Stimulated activated naive CD8-positive, alpha-beta T cell treated with anti-CD3 and anti-CD28 coated beads, Interleukin-15, amount 100 ng/mL, for 72 hours (primary cell): Measurements from ENCODE around the gene ACTR8.

Experiments used
- ATAC-seq: fragments of 150-1000 bp; cut with Tn5 transposase; 2 replicates; pipeline ENCODE4 v1.10.0; 2021; ENCODE audit warnings: mild to moderate bottlenecking, moderate library complexity
- DNase-seq, 2 donors: peaks; one replicate each; pipeline ENCODE4 v3.0.0; 2021 to 2022
- H3K27ac Mint-ChIP-seq, 2 donors: one replicate each; pipeline ENCODE4 v1.8.0; 2022; ENCODE audit warnings: mild to moderate bottlenecking in 2 of 2, mixed read lengths in 2 of 2, moderate library complexity in 2 of 2
- H3K27me3 Mint-ChIP-seq: one replicate; pipeline ENCODE4 v1.8.0; 2022; ENCODE audit warnings: mixed read lengths
- H3K4me1 Mint-ChIP-seq: one replicate; pipeline ENCODE4 v1.8.0; 2022; ENCODE audit warnings: mild to moderate bottlenecking, mixed read lengths
- H3K4me3 Mint-ChIP-seq, 2 donors: one replicate each; pipeline ENCODE4 v1.8.0; 2022; ENCODE audit warnings: mild to moderate bottlenecking in 2 of 2, mixed read lengths in 2 of 2, moderate library complexity in 1 of 2
- H3K9me3 Mint-ChIP-seq, 2 donors: one replicate each; pipeline ENCODE4 v1.8.0; 2022; ENCODE audit warnings: mixed read lengths in 2 of 2

ACTR8 gene

DNA sequence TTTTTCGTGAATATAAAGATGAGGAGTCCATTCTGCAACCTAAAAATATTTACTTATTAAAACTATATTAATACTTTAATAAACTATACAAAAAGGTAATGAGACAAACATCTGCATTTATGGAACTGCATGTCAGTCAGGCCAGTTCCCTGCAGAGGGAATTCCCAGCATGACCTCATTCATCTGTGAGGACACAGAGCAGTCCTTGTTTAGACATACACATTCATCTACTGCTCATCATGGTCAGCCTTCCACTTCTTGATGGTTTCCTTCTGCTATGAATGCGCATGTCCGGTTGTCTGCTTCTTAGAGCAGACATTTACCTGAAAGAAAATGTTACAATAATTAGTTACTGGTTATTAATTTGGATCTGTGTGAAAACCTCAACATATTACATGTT is 3.3 kb upstream of the ACTR8 start:
- Mint-ChIP-seq H3K9me3 (no peaks in the 10 kb centered on the region), H3K27me3 (no peaks in the 10 kb centered on the region), H3K4me1 (peaks cover 51% of the 10 kb centered on the region), H3K4me3 (no peak overlapping the region), H3K27ac (no peak overlapping the region)
- ATAC-seq (no peak), DNase-seq (no peak)

GRCh38 chr3:53884623-53885022 is 2.7 kb upstream of the ACTR8 start:
- H3K4me1 Mint-ChIP-seq: peaks cover 50% of the 10 kb centered on the region
- ATAC-seq: no peak

DNA sequence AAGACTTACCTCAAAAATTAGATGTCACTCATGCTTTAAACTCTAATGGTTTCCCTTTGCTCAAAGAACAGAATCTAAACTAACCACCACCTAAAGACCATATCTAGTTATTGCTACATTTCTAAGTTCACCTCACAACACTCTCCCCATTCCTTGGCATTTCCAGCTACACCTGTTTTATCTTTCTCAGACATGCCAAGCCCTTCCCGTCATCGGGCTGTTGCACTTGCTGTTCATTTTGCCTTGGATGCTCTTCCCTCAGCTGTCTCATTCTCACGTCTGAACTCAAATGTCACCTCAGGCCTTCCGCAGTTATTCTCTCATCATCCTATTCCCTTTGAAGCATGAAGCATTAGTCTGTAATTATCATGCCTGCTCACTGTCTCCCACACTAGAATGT is 1.1 kb upstream of the ACTR8 start:
- DNase-seq (no peak), ATAC-seq (no peak)
- Mint-ChIP-seq H3K27ac (no peak overlapping the region), H3K9me3 (no peaks in the 10 kb centered on the region), H3K27me3 (no peaks in the 10 kb centered on the region), H3K4me3 (peak overlapping the region; percentile 88 to 96), H3K4me1 (peaks cover 36% of the 10 kb centered on the region)

More at GRCh38 chr3:53884623-53885022, 2.7 kb upstream of the ACTR8 start:
- Mint-ChIP-seq H3K27me3 (no peaks in the 10 kb centered on the region), H3K9me3 (no peaks in the 10 kb centered on the region), H3K27ac (no peak overlapping the region), H3K4me3 (no peak overlapping the region)
- no peak for DNase-seq

DNA sequence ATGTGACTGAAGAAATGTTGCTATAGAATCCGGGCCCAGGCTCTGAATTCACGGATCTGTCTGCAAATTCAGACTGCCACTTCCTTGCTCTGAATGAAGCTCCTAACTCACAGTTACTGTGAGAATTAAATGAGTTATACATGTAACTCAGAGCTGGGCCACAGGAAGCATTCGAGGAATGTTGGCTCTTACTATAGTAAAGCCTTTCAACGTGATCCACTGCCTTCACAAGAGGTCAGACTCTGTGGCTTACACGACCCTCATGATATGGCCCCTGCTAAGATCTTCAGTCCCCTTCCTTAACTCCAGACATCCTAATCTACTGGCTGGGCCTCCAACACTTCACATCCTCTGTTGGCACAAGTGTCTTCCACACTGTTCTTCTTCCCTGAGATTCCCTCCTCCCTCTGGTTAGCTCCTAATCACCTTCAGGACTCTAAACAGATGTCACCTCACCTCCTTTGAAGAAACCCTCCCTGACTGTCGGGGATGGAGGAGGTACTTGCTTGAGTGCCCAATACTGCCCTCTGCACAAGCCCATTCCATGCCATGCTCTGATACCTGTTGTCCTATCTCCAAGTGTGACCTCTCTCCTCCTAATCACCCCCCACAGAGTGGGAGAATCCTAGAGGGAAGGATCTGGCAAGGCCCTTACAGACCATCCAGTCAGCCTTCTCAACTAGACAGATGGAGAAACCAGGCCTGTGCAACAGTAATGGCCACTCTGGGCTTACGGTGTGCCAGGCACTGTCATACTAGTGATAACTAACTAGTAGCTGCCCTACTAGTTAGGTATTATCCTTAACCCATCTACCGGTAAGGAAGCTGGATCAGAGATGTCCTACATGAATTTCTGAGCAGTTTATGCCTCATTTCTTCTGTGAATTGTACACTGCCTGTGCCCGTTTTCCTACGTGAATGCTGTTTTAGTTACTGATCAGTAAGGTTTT is 1.3 kb downstream of the ACTR8 start:
- Mint-ChIP-seq H3K9me3 (no peaks in the 10 kb centered on the region), H3K27ac (peak overlapping the region; percentile 99), H3K4me1 (peaks cover 22% of the 10 kb centered on the region), H3K4me3 (peak overlapping the region; percentile 88 to 96), H3K27me3 (no peaks in the 10 kb centered on the region)
- ATAC-seq: no peak
- DNase-seq: no peak

GRCh38 chr3:53865732-53866499 is 16.0 kb downstream of the ACTR8 start:
- H3K4me3 Mint-ChIP-seq: no peak overlapping the region
- no peak overlapping the region for H3K27ac Mint-ChIP-seq
- DNase-seq (no peak), ATAC-seq (no peak)
- H3K27me3 Mint-ChIP-seq: no peaks in the 10 kb centered on the region
- peaks cover 6% of the 10 kb centered on the region for H3K4me1 Mint-ChIP-seq
- H3K9me3 Mint-ChIP-seq: no peaks in the 10 kb centered on the region

DNA sequence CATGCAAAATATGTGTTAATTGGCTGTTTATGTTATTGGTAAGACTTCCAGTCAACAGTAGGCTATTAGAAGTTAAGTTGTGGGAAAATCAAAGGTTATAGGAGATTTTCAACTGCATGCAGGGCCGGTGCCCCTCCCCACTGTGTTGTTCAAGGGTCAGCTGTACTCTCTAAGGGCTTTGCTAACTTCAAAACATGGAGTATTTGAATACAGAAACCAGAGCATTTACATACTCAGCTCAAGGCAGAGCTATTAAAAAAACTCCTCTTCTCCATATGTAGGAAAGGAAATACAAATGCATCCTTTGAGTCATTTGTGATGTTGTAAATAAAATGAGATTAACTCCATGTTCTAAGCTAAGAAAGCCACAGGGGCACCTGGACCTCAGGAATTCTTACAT is 18.8 kb downstream of the ACTR8 start:
- no peak overlapping the region for H3K4me3 Mint-ChIP-seq
- no peak for ATAC-seq

GRCh38 chr3:53862241-53862640 is 19.7 kb downstream of the ACTR8 start:
- no peak for ATAC-seq
- Mint-ChIP-seq H3K4me3 (no peak overlapping the region), H3K4me1 (no peaks in the 10 kb centered on the region), H3K27me3 (no peaks in the 10 kb centered on the region), H3K27ac (no peak overlapping the region), H3K9me3 (no peaks in the 10 kb centered on the region)
- DNase-seq: no peak

More for the DNA sequence above, 18.8 kb downstream of the ACTR8 start:
- no peaks in the 10 kb centered on the region for H3K9me3 Mint-ChIP-seq
- no peaks in the 10 kb centered on the region for H3K27me3 Mint-ChIP-seq
- H3K27ac Mint-ChIP-seq: no peak overlapping the region
- no peak for DNase-seq
- no peaks in the 10 kb centered on the region for H3K4me1 Mint-ChIP-seq

DNA sequence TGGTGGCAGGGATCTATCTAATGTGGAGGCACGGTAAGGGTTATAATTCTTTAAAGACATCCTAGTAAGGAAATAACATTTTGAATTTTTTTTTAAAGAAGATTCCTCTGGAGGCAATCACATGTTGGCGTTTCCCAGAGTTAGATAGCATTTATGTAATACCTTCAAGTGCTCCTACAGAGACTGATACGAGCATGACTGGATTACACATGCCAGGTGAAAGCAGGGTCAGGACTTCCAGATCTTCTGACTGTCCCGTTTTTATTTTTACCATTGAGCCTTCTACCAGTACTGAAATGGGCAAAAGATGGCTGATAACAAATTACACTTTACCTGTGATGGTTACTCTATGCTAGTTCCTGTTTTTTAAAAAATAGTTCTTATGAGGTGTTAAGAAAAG is 21.8 kb downstream of the ACTR8 start:
- no peaks in the 10 kb centered on the region for H3K27me3 Mint-ChIP-seq
- DNase-seq (no peak), ATAC-seq (no peak)
- H3K9me3 Mint-ChIP-seq: no peaks in the 10 kb centered on the region
- no peak overlapping the region for H3K4me3 Mint-ChIP-seq
- no peak overlapping the region for H3K27ac Mint-ChIP-seq
- H3K4me1 Mint-ChIP-seq: no peaks in the 10 kb centered on the region

- no peak overlapping the region for H3K4me3 Mint-ChIP-seq
- no peaks in the 10 kb centered on the region for H3K4me1 Mint-ChIP-seq
- ATAC-seq (no peak), DNase-seq (no peak)
- H3K27me3 Mint-ChIP-seq: no peaks in the 10 kb centered on the region
- no peaks in the 10 kb centered on the region for H3K9me3 Mint-ChIP-seq
- no peak overlapping the region for H3K27ac Mint-ChIP-seq
Measured at GRCh38 chr3:53859178-53859577, 22.8 kb downstream of the ACTR8 start.

DNA sequence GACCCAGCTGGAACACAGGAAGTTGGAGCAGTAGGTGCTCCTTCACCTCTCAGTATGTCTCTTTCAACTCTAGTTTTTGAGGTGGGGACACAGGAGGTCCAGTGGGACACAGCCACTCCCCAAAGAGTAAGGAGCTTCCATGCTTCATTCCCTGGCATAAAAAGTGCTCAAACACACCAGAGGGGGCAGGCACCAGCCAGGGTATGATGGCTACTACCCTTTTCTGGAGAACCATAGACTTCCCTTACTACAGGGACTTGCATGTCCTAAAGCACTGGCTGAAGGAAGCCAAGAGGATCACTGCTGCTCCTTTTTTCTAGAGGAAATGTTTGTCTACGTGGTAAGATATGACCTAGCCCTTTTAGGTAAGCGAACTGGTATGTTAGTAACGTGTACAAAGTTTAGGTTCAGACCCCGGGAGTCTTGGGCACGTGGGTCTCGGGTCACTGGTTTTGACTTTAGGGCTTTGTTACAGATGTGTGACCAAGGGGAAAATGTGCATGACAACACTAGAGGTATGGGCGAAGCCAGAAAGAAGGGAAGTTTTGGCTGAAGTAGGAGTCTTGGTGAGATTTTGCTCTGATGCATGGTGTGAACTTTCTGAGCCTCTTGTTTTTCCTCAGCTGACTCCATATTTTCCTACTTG is 23.7 kb downstream of the ACTR8 start:
- H3K9me3 Mint-ChIP-seq: no peaks in the 10 kb centered on the region
- no peak overlapping the region for H3K4me3 Mint-ChIP-seq
- ATAC-seq (no peak), DNase-seq (no peak)
- no peak overlapping the region for H3K27ac Mint-ChIP-seq
- no peaks in the 10 kb centered on the region for H3K4me1 Mint-ChIP-seq
- H3K27me3 Mint-ChIP-seq: no peaks in the 10 kb centered on the region

DNA sequence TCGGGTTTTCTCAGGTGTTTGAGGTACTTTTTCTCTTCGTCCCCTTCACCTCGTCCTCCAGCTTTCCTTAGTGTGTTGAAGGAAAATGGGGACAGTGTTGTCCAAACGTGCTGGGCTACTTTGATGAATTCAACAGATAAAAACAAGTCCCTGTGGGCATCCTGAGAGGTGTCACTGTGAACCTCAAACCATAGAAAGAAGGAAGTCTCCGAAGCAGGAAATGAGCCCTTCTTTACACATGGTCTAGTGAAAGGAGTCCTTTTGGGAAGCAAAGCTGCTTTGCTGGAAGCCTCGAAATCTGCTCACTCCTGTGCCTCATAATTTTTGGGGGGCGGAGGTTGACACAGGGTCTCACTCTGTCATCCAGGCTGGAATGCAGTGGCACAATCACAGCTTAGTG is 25.0 kb downstream of the ACTR8 start:
- no peaks in the 10 kb centered on the region for H3K4me1 Mint-ChIP-seq
- no peaks in the 10 kb centered on the region for H3K9me3 Mint-ChIP-seq
- H3K27me3 Mint-ChIP-seq: no peaks in the 10 kb centered on the region
- no peak overlapping the region for H3K27ac Mint-ChIP-seq
- no peak for DNase-seq
- H3K4me3 Mint-ChIP-seq: no peak overlapping the region
- ATAC-seq: no peak

DNA sequence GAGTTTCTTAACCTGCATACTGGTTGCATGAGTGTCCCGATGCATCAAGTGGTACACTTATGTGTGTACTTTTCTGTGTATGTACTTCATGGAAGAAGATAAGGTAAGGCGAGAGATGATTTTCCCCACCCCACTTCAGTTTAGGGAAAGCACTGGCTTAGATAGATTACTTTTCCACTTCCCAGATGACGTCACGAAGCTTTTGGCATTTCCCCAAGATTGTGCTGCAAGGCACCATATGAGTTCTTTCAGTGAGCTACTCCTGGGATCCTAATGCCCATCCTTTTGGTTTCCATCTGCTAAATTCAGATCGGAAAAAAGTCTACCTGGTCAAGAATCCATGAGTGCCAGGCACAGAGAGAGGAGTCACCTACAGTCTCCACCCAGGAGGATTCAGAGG is 31.1 kb downstream of the ACTR8 start:
- Mint-ChIP-seq H3K4me3 (no peak overlapping the region), H3K9me3 (no peaks in the 10 kb centered on the region), H3K27ac (no peak overlapping the region), H3K4me1 (peaks cover 5% of the 10 kb centered on the region), H3K27me3 (peaks cover 45% of the 10 kb centered on the region)
- DNase-seq (no peak), ATAC-seq (no peak)

DNA sequence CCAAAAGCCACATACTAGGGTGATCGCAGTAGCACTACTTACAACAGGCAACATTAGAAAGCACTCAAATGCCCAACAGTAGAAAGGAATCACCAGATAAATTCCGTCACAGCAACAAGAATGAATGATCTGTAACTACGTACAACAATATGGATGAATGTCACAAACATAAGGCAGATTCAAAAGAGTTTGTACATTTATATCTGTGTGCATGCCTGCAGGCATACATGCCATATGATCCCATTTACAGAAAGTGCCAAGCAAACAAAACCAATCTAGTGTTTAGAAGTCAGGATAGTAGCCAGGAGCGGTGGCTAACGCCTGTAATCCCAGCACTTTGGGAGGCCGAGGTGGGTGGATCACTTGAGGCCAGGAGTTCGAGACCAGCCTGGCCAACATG is 32.0 kb downstream of the ACTR8 start:
- H3K4me3 Mint-ChIP-seq: no peak overlapping the region
- no peaks in the 10 kb centered on the region for H3K9me3 Mint-ChIP-seq
- DNase-seq (no peak), ATAC-seq (no peak)
- peaks cover 5% of the 10 kb centered on the region for H3K4me1 Mint-ChIP-seq
- H3K27me3 Mint-ChIP-seq: peaks cover 53% of the 10 kb centered on the region
- H3K27ac Mint-ChIP-seq: no peak overlapping the region

DNA sequence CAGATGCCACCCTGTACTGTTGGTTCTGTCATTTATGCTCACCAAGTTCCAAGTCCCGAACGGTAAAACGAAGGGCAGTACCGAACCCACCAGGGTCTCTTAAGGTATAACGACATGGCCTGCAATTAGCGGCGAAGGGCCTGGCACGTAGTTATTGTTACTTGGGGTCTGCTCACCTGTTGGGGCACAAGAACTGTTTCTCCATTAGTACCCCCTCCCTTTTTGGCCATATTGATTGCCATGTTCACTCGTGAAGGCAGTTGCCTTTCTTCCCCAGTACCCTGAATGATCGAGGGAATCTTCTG is 35.1 kb downstream of the ACTR8 start:
- Mint-ChIP-seq H3K4me3 (peak overlapping the region; percentile 33 to 68), H3K27ac (peak overlapping the region in 1 of 2 donors; percentile 43), H3K4me1 (peaks cover 5% of the 10 kb centered on the region), H3K27me3 (peaks cover 80% of the 10 kb centered on the region), H3K9me3 (no peaks in the 10 kb centered on the region)
- DNase-seq: no peak
- ATAC-seq: no peak

GRCh38 chr3:53846134-53846850 is 35.7 kb downstream of the ACTR8 start, which contains the start of the genes CHDH and IL17RB:
CHDH (minus strand) TSS chr3:53846419; CDS start chr3:53824008, 22,411 bp downstream.
IL17RB (plus strand) TSS chr3:53846568; CDS start chr3:53846589, 21 bp downstream.
- peak in 1 of 2 donors; percentile 9 for DNase-seq
- Mint-ChIP-seq H3K27me3 (peaks cover 79% of the 10 kb centered on the region), H3K9me3 (no peaks in the 10 kb centered on the region), H3K4me1 (peaks cover 5% of the 10 kb centered on the region), H3K27ac (peak within 1 kb of the TSS in 1 of 2 donors; percentile 43), H3K4me3 (peak within 1 kb of the TSS; percentile 59 to 68)
- peak; percentile 76 for ATAC-seq
